Lower leg skin (tissue), 4 donors: ENCODE results near the gene PARVG. TPM values are rescaled to one million over a fixed set of nuclear protein-coding genes. Genes with fewer than 3 reads are reported as not detected.

Experiments used
- DNase-seq, 2 donors: peaks; one replicate each; pipeline ENCODE4 v3.0.0-alpha.2; 2019; ENCODE audit warnings: low spot score in 2 of 2
- H3K4me3 ChIP-seq: fragments of 200-600 bp; sonication (generic); 2 replicates; pipeline ENCODE4 v1.5.1; 2017; ENCODE audit warnings: mild to moderate bottlenecking, low read depth; ENCODE audit not compliant: poor library complexity, severe bottlenecking
- POLR2A ChIP-seq, 2 donors: fragments of 450-650 bp; IDR thresholded peaks; one replicate each; pipeline ENCODE4 v1.6.1; 2016 to 2017; ENCODE audit warnings: antibody characterized with exemption in 2 of 2, mild to moderate bottlenecking in 1 of 2, moderate library complexity in 1 of 2
- WGBS, 2 donors: methylation state at CpG; one replicate each; pipeline ENCODE4 v1.1.5; 2018; 5-methylcytosine and 5-hydroxymethylcytosine counted together
- intact Hi-C: fragments of 100-400 bp; cut with DNase I; formaldehyde crosslinking; loops from one replicate; pipeline ENCODE4 v1.15.0; 2023; ENCODE audit warnings: low total_unique reads
- total RNA-seq, 4 donors: library from RNA; depleted of rRNA; stranded (reverse); fragments of >200 nt; gene quantifications; one replicate each; pipeline ENCODE4 v1.1.0, GENCODE V29; 2016
- TF ChIP-seq, protein P1 (sequence below), 3 donors: fragments of 450-650 bp; IDR thresholded peaks; one replicate each; pipeline ENCODE4 v1.5.1; 2016; ENCODE audit warnings: antibody characterized with exemption in 3 of 3, mild to moderate bottlenecking in 3 of 3, moderate library complexity in 2 of 3

Gene PARVG
- total RNA-seq, 4 donors from 2014 or later = 2.0 to 11.1 (median 4.5) TPM

DNA sequence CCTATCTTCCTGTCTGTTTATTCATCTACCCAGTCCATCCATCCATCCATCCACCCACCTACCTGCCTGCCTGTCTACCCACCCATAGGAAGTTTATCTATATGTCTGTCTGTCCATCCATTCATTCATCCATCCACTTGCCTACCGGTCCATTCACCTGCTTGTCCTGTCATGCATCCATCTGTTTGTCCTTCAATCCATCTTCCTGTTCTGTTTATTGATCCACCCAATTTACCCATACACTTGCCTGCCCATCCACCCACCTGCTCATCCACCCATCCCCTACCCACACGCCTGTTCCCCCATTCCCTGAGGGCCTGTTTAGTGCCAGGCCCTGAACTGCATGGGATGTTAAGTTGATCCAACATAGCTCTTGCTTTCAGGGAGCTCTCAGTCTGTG lies 18.4 kb downstream of the PARVG start:
- 74 to 80% methylated on average over 2 of the region's 2 CpGs for WGBS, 2 donors
- intact Hi-C loops = no loop called here
- TF ChIP-seq, protein P1, sequence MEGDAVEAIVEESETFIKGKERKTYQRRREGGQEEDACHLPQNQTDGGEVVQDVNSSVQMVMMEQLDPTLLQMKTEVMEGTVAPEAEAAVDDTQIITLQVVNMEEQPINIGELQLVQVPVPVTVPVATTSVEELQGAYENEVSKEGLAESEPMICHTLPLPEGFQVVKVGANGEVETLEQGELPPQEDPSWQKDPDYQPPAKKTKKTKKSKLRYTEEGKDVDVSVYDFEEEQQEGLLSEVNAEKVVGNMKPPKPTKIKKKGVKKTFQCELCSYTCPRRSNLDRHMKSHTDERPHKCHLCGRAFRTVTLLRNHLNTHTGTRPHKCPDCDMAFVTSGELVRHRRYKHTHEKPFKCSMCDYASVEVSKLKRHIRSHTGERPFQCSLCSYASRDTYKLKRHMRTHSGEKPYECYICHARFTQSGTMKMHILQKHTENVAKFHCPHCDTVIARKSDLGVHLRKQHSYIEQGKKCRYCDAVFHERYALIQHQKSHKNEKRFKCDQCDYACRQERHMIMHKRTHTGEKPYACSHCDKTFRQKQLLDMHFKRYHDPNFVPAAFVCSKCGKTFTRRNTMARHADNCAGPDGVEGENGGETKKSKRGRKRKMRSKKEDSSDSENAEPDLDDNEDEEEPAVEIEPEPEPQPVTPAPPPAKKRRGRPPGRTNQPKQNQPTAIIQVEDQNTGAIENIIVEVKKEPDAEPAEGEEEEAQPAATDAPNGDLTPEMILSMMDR (IDR thresholded peaks at IDR 0.05) = no peak
- TF ChIP-seq POLR2A (IDR thresholded peaks at IDR 0.05) = no peak
- H3K4me3 ChIP-seq = no peak overlapping the region
- DNase-seq = no peak

GRCh38 chr22:44199866-44200265 lies 19.1 kb downstream of the PARVG start:
- no peak overlapping the region for H3K4me3 ChIP-seq
- intact Hi-C loops = no loop called here
- TF ChIP-seq, protein P1 (IDR thresholded peaks at IDR 0.05) = no peak
- TF ChIP-seq POLR2A (IDR thresholded peaks at IDR 0.05) = no peak
- WGBS, 2 donors = 89 to 92% methylated on average over 5 of the region's 5 CpGs
- DNase-seq = no peak

- TF ChIP-seq, protein P1 (IDR thresholded peaks at IDR 0.05) = no peak
- no peak for TF ChIP-seq POLR2A (IDR thresholded peaks at IDR 0.05)
- 84 to 100% methylated on average over 2 to 6 of the region's 6 CpGs for WGBS, 2 donors
- H3K4me3 ChIP-seq = no peak overlapping the region
- DNase-seq = no peak
- intact Hi-C loops = no loop called here
These were observed 19.7 kb downstream of the PARVG start for GRCh38 chr22:44200451-44200850.

GRCh38 chr22:44200855-44201550 lies 20.3 kb downstream of the PARVG start:
- 79 to 83% methylated on average over 17 of the region's 17 CpGs for WGBS, 2 donors

GRCh38 chr22:44201665-44202064 lies 20.9 kb downstream of the PARVG start:
- DNase-seq = peak in 1 of 2 donors; percentile 75
- 59 to 74% methylated on average over 12 of the region's 12 CpGs for WGBS, 2 donors
- intact Hi-C loops = no loop called here
- no peak for TF ChIP-seq POLR2A (IDR thresholded peaks at IDR 0.05)
- TF ChIP-seq, protein P1 (IDR thresholded peaks at IDR 0.05) = no peak
- H3K4me3 ChIP-seq = no peak overlapping the region

More at GRCh38 chr22:44200855-44201550, 20.3 kb downstream of the PARVG start:
- DNase-seq = no peak
- intact Hi-C loops = no loop called here
- H3K4me3 ChIP-seq = no peak overlapping the region
- TF ChIP-seq POLR2A (IDR thresholded peaks at IDR 0.05) = no peak

DNA sequence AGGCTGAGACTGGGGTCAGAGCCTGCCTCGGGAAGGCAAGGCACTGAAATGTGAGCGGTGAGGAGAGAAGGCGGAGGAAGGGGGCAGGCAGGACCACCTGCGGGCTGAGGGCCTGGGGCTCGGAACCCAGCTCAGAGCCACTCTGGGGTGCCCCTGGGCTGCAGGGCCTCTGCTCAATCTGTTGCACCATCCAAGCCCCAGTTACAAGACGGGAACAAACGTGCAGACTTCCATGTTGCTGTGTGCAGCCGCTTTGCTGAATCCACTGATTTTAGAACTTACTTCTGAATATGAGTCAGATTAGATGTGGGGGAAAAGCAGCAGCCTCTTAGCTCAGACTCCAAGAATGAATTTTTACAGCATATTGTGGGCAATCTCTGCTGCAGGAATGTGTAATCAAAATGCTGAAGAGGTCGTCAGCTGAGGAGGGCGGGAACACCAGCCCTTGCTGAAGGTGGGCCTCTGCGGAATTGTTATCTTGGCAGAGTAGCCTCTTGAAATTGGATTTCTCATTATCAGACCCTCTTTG lies 21.6 kb downstream of the PARVG start:
- TF ChIP-seq, protein P1 (IDR thresholded peaks at IDR 0.05) = no peak
- TF ChIP-seq POLR2A (IDR thresholded peaks at IDR 0.05) = no peak
- intact Hi-C loops = no loop called here
- H3K4me3 ChIP-seq = no peak overlapping the region
- peak in 1 of 2 donors; percentile 74 for DNase-seq
- WGBS, 2 donors = 50 to 58% methylated on average over 11 of the region's 11 CpGs
